T follicular helper cell (primary cell): Measurements from ENCODE around the gene TMEM47.

ENCODE experiments used
- DNase-seq: peaks from one replicate; pipeline ENCODE4 v3.0.0-alpha.2; 2020; ENCODE audit warnings: low read depth

Gene TMEM47

GRCh38 chrX:34585561-34585960 is 71.5 kb downstream of the TMEM47 start:
- no peak for DNase-seq

GRCh38 chrX:34584781-34585180 is 72.3 kb downstream of the TMEM47 start:
- no peak for DNase-seq

DNA sequence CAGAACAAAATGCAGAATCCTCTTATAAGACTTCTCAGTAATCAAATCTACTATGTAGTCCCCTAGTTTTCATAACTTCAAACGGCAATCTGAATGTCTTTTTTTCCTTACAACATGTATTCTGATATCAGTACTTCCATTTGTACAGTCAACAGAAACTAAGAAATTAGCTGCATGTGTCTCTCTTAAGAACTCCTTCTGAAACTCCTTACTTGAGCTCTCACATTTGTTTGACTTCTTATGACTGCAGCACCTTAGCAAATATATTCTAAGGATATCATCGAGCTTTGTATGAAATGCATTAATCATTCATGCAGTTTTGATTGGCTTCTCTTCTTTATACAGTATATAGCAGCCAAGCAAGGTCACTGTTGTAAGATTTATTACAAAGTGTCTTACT is 77.0 kb downstream of the TMEM47 start:
- DNase-seq = no peak

- DNase-seq = no peak
Measured at GRCh38 chrX:34578237-34578636, 78.8 kb downstream of the TMEM47 start.
